ENCODE data around the gene ATP4B.

The ATP4B gene

GRCh38 chr13:113607889-113608635 lies 49.9 kb downstream of the ATP4B start:
- DNase-seq (ENCODE audit: low spot score) = no peak

DNA sequence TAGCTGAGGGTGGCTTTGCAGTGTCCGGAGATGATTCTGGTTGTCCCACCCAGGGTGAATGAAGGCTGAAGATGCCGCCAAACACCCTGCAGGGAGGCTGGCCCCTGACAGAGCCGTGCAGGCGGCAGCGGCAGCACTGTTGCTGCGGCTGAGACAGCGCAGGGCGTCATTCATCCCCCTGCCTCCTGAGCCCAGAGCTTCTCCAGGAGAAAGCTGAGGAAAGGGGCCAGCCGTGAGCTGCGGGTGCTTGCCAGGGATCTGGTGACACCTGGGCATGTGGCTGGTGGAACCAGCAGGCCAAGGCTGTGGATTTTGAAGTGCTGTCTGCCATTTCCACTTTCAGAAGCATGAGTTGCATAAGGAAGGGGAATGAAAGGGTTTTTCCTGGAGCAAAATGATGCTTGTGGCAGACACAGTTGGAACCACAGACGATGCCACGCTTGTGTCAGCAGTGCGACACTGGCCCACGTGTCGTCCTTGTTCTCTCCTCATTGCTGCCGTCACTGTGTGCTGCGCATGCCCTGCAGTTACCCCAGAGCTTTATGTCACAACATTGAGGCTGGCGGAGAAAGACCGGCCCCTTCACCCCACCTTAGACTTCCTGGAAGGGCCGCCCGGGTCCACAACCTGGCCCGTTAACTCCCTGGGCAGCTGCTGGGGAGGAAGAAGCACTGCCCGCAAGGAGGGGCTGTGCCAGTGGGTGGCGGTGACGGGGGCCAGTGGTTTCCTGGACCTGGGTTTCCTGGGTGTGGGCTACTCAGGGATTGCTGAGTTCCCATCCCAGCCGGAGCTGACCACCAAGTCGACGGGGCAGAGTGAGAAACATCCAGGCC lies 50.7 kb downstream of the ATP4B start:
- no peak for DNase-seq (ENCODE audit: low spot score)

GRCh38 chr13:113605866-113606438 lies 52.0 kb downstream of the ATP4B start:
- no peak for DNase-seq (ENCODE audit: low spot score)

DNA sequence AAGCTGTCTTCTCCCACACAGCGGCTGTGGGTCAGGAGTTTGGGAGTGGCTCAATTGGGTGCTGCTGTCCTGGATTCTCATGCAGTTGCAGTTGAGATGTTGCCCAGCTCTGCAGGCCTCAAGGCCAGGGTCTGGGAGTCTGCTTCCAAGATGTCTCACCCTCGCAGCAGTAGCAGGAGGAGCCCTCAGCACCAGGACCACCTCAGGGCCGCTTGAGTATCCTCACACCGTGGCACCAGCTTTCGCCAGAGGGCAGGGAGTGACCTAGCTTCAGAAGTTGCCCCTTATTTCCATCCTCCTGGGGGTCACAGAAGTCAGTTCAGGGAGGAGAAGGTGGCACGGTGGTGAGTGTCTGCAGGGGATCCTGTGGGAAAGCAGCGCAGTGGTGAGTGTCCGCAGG lies 52.5 kb downstream of the ATP4B start:
- no peak for DNase-seq (ENCODE audit: low spot score)

- no peak for DNase-seq (ENCODE audit: low spot score)
Observed at GRCh38 chr13:113604186-113604585, 53.8 kb downstream of the ATP4B start.

GRCh38 chr13:113603116-113603710 lies 54.8 kb downstream of the ATP4B start:
- DNase-seq (ENCODE audit: low spot score) = no peak

DNA sequence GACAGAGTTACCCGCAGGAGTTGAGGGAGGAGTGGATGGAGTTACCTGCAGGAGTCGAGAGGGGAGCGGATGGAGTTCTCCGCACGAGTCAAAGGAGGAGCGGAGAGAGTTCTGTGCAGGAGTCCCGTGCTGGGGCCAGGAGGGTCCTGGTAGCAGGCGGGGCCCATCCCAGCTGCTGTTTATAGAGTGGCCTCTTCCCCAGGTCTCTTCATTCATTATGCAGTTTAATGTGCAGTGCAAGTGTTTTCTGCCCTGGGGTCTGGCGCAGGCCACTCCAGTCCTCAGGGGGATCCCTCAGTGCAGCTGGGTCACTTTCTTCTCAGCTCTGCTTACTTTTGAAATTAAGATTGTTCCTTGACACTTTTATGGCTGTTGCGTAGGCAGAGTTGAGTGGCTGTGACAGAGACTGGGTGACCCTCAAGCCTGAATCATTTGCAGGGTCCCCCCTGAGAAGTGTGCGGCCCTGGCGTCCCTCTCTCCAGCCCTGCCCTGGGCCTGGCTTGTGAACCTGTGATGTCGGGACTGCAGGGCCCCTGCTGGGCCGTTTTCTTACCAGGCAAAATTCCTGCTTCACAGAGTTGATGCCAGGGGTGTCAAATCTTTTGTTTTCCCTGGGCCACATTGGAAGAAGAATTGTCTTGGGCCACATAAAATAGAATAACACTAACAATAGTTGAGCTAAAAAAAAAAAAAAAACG lies 55.6 kb downstream of the ATP4B start:
- DNase-seq (ENCODE audit: low spot score) = no peak

DNA sequence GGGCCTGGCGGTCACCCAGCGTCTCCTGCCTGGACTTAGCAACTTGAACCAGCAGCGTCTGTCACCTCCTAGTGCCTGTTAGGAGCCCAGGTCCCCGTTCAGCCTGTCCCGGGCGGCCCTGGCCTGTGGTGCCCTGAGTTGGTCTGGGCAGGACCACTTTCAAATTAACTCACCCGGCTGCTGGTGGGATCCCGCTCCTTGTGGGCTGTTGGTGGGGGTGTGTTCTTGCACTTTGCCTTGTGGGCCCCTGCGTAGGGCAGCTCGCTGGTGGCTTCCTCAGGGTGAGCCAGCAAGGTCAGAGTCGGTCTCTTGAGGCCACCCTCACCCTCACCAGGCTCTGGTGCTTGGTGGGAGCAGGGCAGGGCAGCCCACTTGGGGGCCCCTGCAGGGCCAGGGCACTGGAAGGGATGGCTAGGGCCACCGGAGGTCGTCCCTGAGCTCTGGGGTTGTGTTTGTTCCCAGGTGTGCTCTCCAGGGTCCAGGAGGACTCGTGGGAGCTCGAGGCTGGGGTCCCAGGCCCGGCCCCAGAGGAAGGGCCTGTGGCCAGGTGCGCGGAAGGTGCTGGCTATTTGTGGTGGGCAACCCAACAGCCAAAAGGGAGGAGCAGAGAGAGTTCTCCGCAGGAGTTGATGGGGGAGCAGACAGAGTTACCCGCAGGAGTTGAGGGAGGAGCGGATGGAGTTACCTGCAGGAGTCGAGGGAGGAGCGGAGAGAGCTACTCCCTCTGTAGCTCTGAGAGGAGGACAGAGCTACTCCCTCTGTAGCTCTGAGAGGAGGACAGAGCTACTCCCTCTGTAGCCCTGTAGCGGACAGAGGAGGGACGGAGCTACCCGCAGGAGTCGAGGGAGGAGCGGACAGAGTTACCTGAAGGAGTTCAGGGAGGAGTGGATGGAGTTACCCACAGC lies 56.6 kb downstream of the ATP4B start:
- no peak for DNase-seq (ENCODE audit: low spot score)

DNA sequence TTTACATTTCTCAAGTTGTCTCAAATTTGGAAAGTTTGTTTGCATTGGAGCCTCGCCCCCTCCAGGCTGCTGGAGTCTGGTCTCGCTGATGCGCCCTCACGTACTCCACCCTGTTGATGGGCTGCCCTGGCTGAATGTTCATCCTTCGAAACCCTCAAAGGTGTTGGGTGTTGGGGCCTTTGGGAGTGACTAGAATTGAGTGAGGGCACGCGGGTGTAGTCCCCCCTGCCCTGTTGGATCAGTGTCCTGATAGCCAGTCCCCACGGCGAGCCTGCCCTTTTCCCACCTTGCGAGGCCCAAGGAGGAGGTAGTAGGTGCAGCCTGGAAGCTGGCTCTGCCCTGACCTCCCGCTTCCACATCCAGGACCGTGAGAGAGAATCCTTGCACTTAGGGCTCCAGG lies 58.6 kb downstream of the ATP4B start:
- no peak for DNase-seq (ENCODE audit: low spot score)

All from activated CD4-positive, alpha-beta T cell treated with anti-CD3 and anti-CD28 coated beads, Interleukin-2, Interleukin-4, amounts not matched to agents 100 ng/mL and 50 ng/mL, durations not matched to agents 16 hours and 8 hours (primary cell).